H1 (cell line): ENCODE results near the gene RUFY3. TPM values are rescaled to one million over a fixed set of nuclear protein-coding genes. Genes with fewer than 3 reads are reported as not detected.

Experiments used
- ATF2 ChIP-seq: IDR thresholded peaks from 2 replicates; pipeline ENCODE4 v1.6.1; 2012; ENCODE audit warnings: low read length, inconsistent platforms
- CHD1 ChIP-seq: IDR thresholded peaks from 2 replicates; pipeline ENCODE4 v1.6.1; 2012; ENCODE audit warnings: low read depth, low read length, improper control_type of control experiment
- CTBP2 ChIP-seq: IDR thresholded peaks from 2 replicates; pipeline ENCODE4 v1.7.0; 2011; ENCODE audit warnings: borderline replicate concordance, mild to moderate bottlenecking, moderate library complexity, mixed read lengths, low read length; ENCODE audit not compliant: insufficient read depth, insufficient read length
- EGR1 ChIP-seq: IDR thresholded peaks from 2 replicates; pipeline ENCODE4 v1.6.1; 2011; ENCODE audit warnings: low read depth, low read length, borderline replicate concordance
- EP300 ChIP-seq, 2 experiments: IDR thresholded peaks; 1 replicate in 1 of 2; 2 replicates in 1 of 2; pipeline ENCODE4 v1.6.1; 2011 to 2012; ENCODE audit warnings: low read depth in 2 of 2, low read length in 2 of 2, mild to moderate bottlenecking in 2 of 2, borderline replicate concordance in 1 of 2, inconsistent platforms in 1 of 2, moderate library complexity in 1 of 2
- FOSL1 ChIP-seq: IDR thresholded peaks from 2 replicates; pipeline ENCODE4 v1.6.1; 2011; ENCODE audit warnings: mild to moderate bottlenecking, low read depth, low read length, moderate library complexity; ENCODE audit not compliant: insufficient read depth
- HDAC2 ChIP-seq, 2 experiments: fragments of 300-600 bp in 1 of 2; sonication (generic) in 1 of 2; IDR thresholded peaks; 2 replicates each; pipeline ENCODE4 v1.6.1; 2011 to 2012; ENCODE audit warnings: low read depth in 2 of 2, low read length in 2 of 2, mild to moderate bottlenecking in 2 of 2, moderate library complexity in 2 of 2, borderline replicate concordance in 1 of 2, inconsistent platforms in 1 of 2
- HDAC6 ChIP-seq: IDR thresholded peaks from one replicate; pipeline ENCODE4 v1.7.1; 2012; ENCODE audit warnings: low read depth, mild to moderate bottlenecking, inconsistent platforms, low read length, moderate library complexity
- MAFK ChIP-seq: IDR thresholded peaks from 2 replicates; pipeline ENCODE4 v1.6.1; 2012; ENCODE audit warnings: low read depth, mild to moderate bottlenecking, improper control_type of control experiment, low read length
- POLR2A ChIP-seq, 2 experiments: IDR thresholded peaks; 1 replicate in 1 of 2; 2 replicates in 1 of 2; pipeline ENCODE4 v1.6.1; 2011; ENCODE audit warnings: low read depth in 2 of 2, low read length in 2 of 2, mild to moderate bottlenecking in 2 of 2; ENCODE audit errors: control extremely low read depth in 1 of 2
- RNF2 ChIP-seq: fragments of 200-900, 300-1000 bp; sonication (generic); IDR thresholded peaks from 2 replicates; pipeline ENCODE4 v1.7.1; 2016; ENCODE audit warnings: borderline replicate concordance, low read depth, mild to moderate bottlenecking, antibody characterized with exemption, low read length; ENCODE audit not compliant: poor library complexity, severe bottlenecking; ENCODE audit errors: missing control alignments
- SIN3A ChIP-seq, 2 experiments: IDR thresholded peaks in 1 of 2; conservative IDR thresholded peaks in 1 of 2; 2 replicates each; pipeline ENCODE4 v1.6.1; 2011 to 2012; ENCODE audit warnings: low read length in 2 of 2, improper control_type of control experiment in 1 of 2, low read depth in 1 of 2, mild to moderate bottlenecking in 1 of 2
- SIX5 ChIP-seq: IDR thresholded peaks from 2 replicates; pipeline ENCODE4 v1.6.1; 2011; ENCODE audit warnings: mild to moderate bottlenecking, low read depth, low read length
- SRF ChIP-seq: IDR thresholded peaks from 2 replicates; pipeline ENCODE4 v1.6.1; 2011; ENCODE audit warnings: mild to moderate bottlenecking, low read depth, low read length, moderate library complexity
- SUZ12 ChIP-seq: fragments of 200-600 bp; sonication (generic); IDR thresholded peaks from 2 replicates; pipeline ENCODE4 v1.6.1; 2012; ENCODE audit warnings: mild to moderate bottlenecking, inconsistent platforms, low read length, moderate library complexity, mixed read lengths
- TAF7 ChIP-seq: optimal IDR thresholded peaks from 2 replicates; pipeline ENCODE3; 2011; ENCODE audit warnings: low read depth, mild to moderate bottlenecking, inconsistent platforms, low read length, moderate library complexity, borderline replicate concordance
- TBP ChIP-seq: IDR thresholded peaks from 2 replicates; pipeline ENCODE4 v1.6.1; 2011; ENCODE audit warnings: low read depth, low read length, improper control_type of control experiment
- ZNF274 ChIP-seq: IDR thresholded peaks from 2 replicates; pipeline ENCODE4 v1.7.0; 2012; ENCODE audit warnings: low read length, borderline replicate concordance; ENCODE audit errors: extremely low read depth
- polyA plus RNA-seq, 7 experiments: library from polyadenylated mRNA; depleted of rRNA in 3 of 7; stranded (reverse) in 5 of 7; unstranded in 2 of 7; fragments of >200 nt in 5 of 7; fragments of 200-250 nt in 2 of 7; gene quantifications; 1 replicate in 5 of 7; 2 replicates in 1 of 7; 4 replicates in 1 of 7; pipeline versions ENCODE4 v1.2.1 to v1.2.3, GENCODE V29; 2011 to 2013; ENCODE audit warnings: missing spikeins in 2 of 7, mixed read lengths in 2 of 7
- total RNA-seq: library from RNA; stranded (reverse); fragmentation: NEBNext Ultra II Directional; extraction: Animal tissue kit (Norgen Biotek cat#: 25700); gene quantifications from 2 replicates; pipeline ENCODE4 v1.2.1, GENCODE V29; 2021
- TF ChIP-seq, protein P1 (sequence below): IDR thresholded peaks from 2 replicates; pipeline ENCODE4 v1.6.1; 2011; ENCODE audit warnings: low read depth, mild to moderate bottlenecking, low read length; ENCODE audit not compliant: insufficient read depth

The RUFY3 gene
- total and polyA plus RNA-seq, 2 of the 8 experiments (the other 6 are each of a cell fraction or from before 2014, with no cell fraction given) = 7.8 to 33.1 TPM

GRCh38 chr4:70687821-70688794 lies 33.7 kb upstream of the RUFY3 start, which contains the start of gene UTP3 (continued):
- TF ChIP-seq FOSL1 = no peak
- no peak for TF ChIP-seq EP300 (IDR thresholded peaks at IDR 0.05; ENCODE audit: borderline replicate concordance in 1 of 2, low read depth in 2 of 2, low read length in 2 of 2)
- TF ChIP-seq TBP = peak; percentile 85
- no peak for TF ChIP-seq RNF2
- peak in 1 of 2 experiments; percentile 85; a peak in 2 of 3 replicates for TF ChIP-seq POLR2A (IDR thresholded peaks at IDR 0.05; ENCODE audit: control extremely low read depth in 1 of 2, low read depth in 2 of 2, low read length in 2 of 2)
- TF ChIP-seq CHD1 = no peak; the same call in 1 of the 2 replicates
- TF ChIP-seq, protein P1, sequence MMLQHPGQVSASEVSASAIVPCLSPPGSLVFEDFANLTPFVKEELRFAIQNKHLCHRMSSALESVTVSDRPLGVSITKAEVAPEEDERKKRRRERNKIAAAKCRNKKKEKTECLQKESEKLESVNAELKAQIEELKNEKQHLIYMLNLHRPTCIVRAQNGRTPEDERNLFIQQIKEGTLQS = 0 out of 2 replicates have a peak, but pooled peaks have one; percentile 7
- no peak for TF ChIP-seq ZNF274
- TF ChIP-seq EGR1 = peak; percentile 78
- no peak for TF ChIP-seq MAFK
- TF ChIP-seq SIN3A (conservative IDR thresholded peaks at IDR 0.05 in 1 of 2, IDR thresholded peaks at IDR 0.05 in 1 of 2; ENCODE audit: low read depth in 1 of 2, low read length in 2 of 2) = peak; percentile 57 to 61; a peak in 3 of 4 replicates
- no peak for TF ChIP-seq SUZ12
- peak; percentile 28; the same call in 1 of the 2 replicates for TF ChIP-seq SRF
- TF ChIP-seq SIX5 = 0 out of 2 replicates have a peak, but pooled peaks have one; percentile 6
- TF ChIP-seq HDAC6 = no peak
- TF ChIP-seq CTBP2 = peak; percentile 37
- peak; percentile 84; the same call in 1 of the 2 replicates for TF ChIP-seq ATF2
- peak; percentile 16 for TF ChIP-seq TAF7
- peak; percentile 13 to 75; a peak in 1 of 4 replicates for TF ChIP-seq HDAC2 (IDR thresholded peaks at IDR 0.05; ENCODE audit: borderline replicate concordance in 1 of 2, low read depth in 2 of 2, low read length in 2 of 2)
